HL-60 (cell line): Measurements from ENCODE around the gene ATP8B3.

Source experiments
- DNase-seq, 2 experiments: peaks; one replicate each; pipeline ENCODE4 v3.0.0-alpha.2; 2010 to 2020; ENCODE audit warnings: low read depth in 1 of 2, low spot score in 1 of 2
- H3K27ac ChIP-seq: fragments of 250-450 bp; sonication (Bioruptor Pico); replicated peaks from 2 replicates; pipeline ENCODE4 v1.5.1; 2020; ENCODE audit warnings: mild to moderate bottlenecking, moderate library complexity
- H3K27me3 ChIP-seq: fragments of 250-450 bp; sonication (Bioruptor Pico); 2 replicates; pipeline ENCODE4 v1.5.1; 2021; ENCODE audit warnings: mild to moderate bottlenecking, moderate library complexity; ENCODE audit not compliant: insufficient read depth, poor library complexity, severe bottlenecking
- H3K4me3 ChIP-seq: replicated peaks from 2 replicates; pipeline ENCODE4 v1.5.1; 2011; ENCODE audit warnings: mild to moderate bottlenecking, control low read depth, low read length; ENCODE audit not compliant: insufficient read depth
- CTCF ChIP-seq: IDR thresholded peaks from one replicate; pipeline ENCODE4 v1.5.1; 2011; ENCODE audit warnings: low read length, control low read depth, inconsistent platforms; ENCODE audit not compliant: insufficient read depth
- GABPA ChIP-seq: IDR thresholded peaks from 2 replicates; pipeline ENCODE4 v1.6.1; 2012; ENCODE audit warnings: low read depth
- POLR2AphosphoS5 ChIP-seq: IDR thresholded peaks from 2 replicates; pipeline ENCODE4 v1.6.1; 2012; ENCODE audit warnings: low read depth
- REST ChIP-seq: IDR thresholded peaks from 2 replicates; pipeline ENCODE4 v1.6.1; 2012; ENCODE audit warnings: low read depth; ENCODE audit not compliant: insufficient replicate concordance
- SPI1 ChIP-seq: IDR thresholded peaks from 2 replicates; pipeline ENCODE4 v1.6.1; 2012; ENCODE audit warnings: low read depth, mild to moderate bottlenecking, borderline replicate concordance

The ATP8B3 gene

GRCh38 chr19:1744133-1744665 lies 67.9 kb downstream of the ATP8B3 start:
- TF ChIP-seq POLR2AphosphoS5 (no peak), SPI1 (no peak), GABPA (no peak), CTCF (no peak), REST (no peak)
- no peak for DNase-seq
- Histone ChIP-seq H3K27ac (no peak overlapping the region), H3K4me3 (no peak overlapping the region), H3K27me3 (peaks cover 37% of the 10 kb centered on the region)

GRCh38 chr19:1742989-1743696 lies 68.9 kb downstream of the ATP8B3 start:
- H3K27me3 ChIP-seq, result peaks cover 26% of the 10 kb centered on the region
- TF ChIP-seq CTCF (no peak), REST (no peak), POLR2AphosphoS5 (no peak), GABPA (no peak), SPI1 (no peak)
- H3K4me3 ChIP-seq, result no peak overlapping the region
- H3K27ac ChIP-seq, result no peak overlapping the region
- no peak for DNase-seq

- TF ChIP-seq REST (no peak), GABPA (no peak), CTCF (no peak), POLR2AphosphoS5 (no peak), SPI1 (no peak)
- peaks cover 5% of the 10 kb centered on the region for H3K27me3 ChIP-seq
- H3K27ac ChIP-seq, result no peak overlapping the region
- no peak overlapping the region for H3K4me3 ChIP-seq
- no peak for DNase-seq
Measured at GRCh38 chr19:1739960-1740629, 72.0 kb downstream of the ATP8B3 start.
